ENCODE measurements around the gene VAV3. TPM values are rescaled to one million over a fixed set of nuclear protein-coding genes. Genes with fewer than 3 reads are reported as not detected.

Gene VAV3
- total RNA-seq, 1 donor from 2014 or later, result 0.12 TPM

DNA sequence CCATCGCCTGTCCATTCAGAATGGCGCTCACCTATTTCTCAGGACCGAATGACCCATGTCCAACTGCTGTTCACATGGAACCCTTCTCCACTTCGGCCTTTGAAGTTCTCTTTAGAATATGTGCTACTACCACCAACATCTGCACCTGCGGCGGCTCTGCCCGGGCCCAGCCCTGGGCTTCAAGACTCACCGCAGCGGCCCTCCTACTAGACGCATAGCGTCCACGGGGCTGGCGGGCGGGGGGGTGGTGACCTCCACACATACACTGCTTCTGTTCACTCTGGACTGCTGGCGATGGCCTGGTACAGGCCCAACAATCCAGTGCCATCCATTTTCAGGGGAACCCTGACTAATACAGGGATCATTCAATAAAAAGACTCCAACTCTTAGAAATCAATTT, 394.2 kb downstream of the VAV3 start:
- Mint-ChIP-seq H3K9me3 (ENCODE audit: low read depth) (peaks cover 6% of the 10 kb centered on the region), H3K4me1 (ENCODE audit: low read depth) (peaks cover 4% of the 10 kb centered on the region), H3K27ac (ENCODE audit: unreplicated experiment) (no peak overlapping the region), H3K36me3 (ENCODE audit: low read depth) (no peaks in the 10 kb centered on the region), H3K27me3 (ENCODE audit: low read depth) (no peaks in the 10 kb centered on the region), H3K4me3 (ENCODE audit: unreplicated experiment) (no peak overlapping the region)
- no peak for DNase-seq (ENCODE audit: low spot score)
- TF ChIP-seq, protein P1, sequence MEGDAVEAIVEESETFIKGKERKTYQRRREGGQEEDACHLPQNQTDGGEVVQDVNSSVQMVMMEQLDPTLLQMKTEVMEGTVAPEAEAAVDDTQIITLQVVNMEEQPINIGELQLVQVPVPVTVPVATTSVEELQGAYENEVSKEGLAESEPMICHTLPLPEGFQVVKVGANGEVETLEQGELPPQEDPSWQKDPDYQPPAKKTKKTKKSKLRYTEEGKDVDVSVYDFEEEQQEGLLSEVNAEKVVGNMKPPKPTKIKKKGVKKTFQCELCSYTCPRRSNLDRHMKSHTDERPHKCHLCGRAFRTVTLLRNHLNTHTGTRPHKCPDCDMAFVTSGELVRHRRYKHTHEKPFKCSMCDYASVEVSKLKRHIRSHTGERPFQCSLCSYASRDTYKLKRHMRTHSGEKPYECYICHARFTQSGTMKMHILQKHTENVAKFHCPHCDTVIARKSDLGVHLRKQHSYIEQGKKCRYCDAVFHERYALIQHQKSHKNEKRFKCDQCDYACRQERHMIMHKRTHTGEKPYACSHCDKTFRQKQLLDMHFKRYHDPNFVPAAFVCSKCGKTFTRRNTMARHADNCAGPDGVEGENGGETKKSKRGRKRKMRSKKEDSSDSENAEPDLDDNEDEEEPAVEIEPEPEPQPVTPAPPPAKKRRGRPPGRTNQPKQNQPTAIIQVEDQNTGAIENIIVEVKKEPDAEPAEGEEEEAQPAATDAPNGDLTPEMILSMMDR (IDR thresholded peaks at IDR 0.05), result no peak

DNA sequence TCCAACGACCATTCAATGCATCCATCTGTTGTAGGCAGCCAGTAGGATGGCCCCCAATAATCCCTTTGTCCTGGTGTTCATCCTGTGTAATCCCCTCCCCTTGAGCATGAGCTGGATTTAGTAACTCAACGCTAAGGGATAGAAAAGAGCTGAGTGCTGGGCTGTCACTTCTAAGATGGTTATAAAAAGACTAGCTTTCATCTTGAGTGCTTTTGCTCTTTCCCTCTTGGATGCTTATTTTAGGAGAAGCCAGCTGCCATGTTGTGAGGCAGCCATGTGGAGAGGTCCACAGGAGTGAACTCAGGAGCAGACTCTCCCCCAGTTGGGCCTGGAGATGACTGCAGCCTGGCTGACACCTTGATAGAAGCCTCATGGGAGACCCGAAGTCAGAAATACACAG, 401.5 kb downstream of the VAV3 start:
- no peaks in the 10 kb centered on the region for H3K36me3 Mint-ChIP-seq (ENCODE audit: low read depth)

DNA sequence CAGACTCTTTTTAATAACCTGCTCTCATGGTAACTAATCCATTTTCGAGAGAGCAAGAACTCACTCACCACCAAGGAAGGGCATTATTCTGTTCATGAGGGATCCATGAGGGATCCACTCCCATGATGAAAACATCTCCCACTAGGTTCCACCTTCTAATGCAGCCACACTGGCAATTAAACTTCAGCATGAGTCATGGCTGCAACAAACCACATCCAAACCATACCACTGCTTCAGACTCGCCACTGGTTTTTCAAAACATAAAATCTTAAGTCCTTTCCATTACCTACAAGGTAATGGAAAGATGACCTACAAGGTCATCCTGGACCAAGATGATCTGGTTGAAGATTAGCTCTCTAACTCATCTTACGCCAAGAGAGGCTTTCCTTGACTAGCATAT, 405.1 kb downstream of the VAV3 start:
- DNase-seq (ENCODE audit: low spot score), result no peak
- H3K27ac Mint-ChIP-seq (ENCODE audit: unreplicated experiment), result no peak overlapping the region
- no peaks in the 10 kb centered on the region for H3K27me3 Mint-ChIP-seq (ENCODE audit: low read depth)
- TF ChIP-seq, protein P1 (IDR thresholded peaks at IDR 0.05), result no peak
- H3K36me3 Mint-ChIP-seq (ENCODE audit: low read depth), result no peaks in the 10 kb centered on the region
- no peak overlapping the region for H3K4me3 Mint-ChIP-seq (ENCODE audit: unreplicated experiment)
- H3K9me3 Mint-ChIP-seq (ENCODE audit: low read depth), result peaks cover 4% of the 10 kb centered on the region
- no peaks in the 10 kb centered on the region for H3K4me1 Mint-ChIP-seq (ENCODE audit: low read depth)

More for the DNA sequence above, 401.5 kb downstream of the VAV3 start:
- Mint-ChIP-seq H3K27me3 (ENCODE audit: low read depth) (no peaks in the 10 kb centered on the region), H3K4me3 (ENCODE audit: unreplicated experiment) (no peak overlapping the region), H3K9me3 (ENCODE audit: low read depth) (peaks cover 4% of the 10 kb centered on the region), H3K4me1 (ENCODE audit: low read depth) (no peaks in the 10 kb centered on the region), H3K27ac (ENCODE audit: unreplicated experiment) (no peak overlapping the region)
- TF ChIP-seq, protein P1 (IDR thresholded peaks at IDR 0.05), result no peak
- no peak for DNase-seq (ENCODE audit: low spot score)

DNA sequence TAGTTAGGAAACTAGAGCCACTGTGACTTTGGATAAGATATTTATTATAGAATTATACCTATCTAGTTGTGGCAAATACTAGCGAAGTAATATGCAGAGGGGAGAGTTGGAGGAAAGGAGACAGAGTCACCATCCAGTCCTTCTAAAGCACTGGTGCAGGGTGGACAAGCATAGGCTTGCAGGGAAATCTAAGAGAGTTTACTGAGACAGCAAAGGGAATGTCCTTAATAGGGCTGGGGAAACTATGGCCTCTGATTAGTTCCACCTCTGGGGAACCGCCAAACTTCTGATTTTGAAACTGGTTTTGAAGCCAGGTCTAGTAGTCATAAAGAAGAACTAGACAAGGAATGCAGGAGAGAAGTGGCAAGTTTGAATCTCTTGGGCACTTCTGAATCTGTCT, 407.9 kb downstream of the VAV3 start:
- Mint-ChIP-seq H3K27me3 (ENCODE audit: low read depth) (no peaks in the 10 kb centered on the region), H3K36me3 (ENCODE audit: low read depth) (no peaks in the 10 kb centered on the region), H3K9me3 (ENCODE audit: low read depth) (no peaks in the 10 kb centered on the region), H3K27ac (ENCODE audit: unreplicated experiment) (no peak overlapping the region), H3K4me1 (ENCODE audit: low read depth) (no peaks in the 10 kb centered on the region), H3K4me3 (ENCODE audit: unreplicated experiment) (no peak overlapping the region)
- TF ChIP-seq, protein P1 (IDR thresholded peaks at IDR 0.05), result no peak
- DNase-seq (ENCODE audit: low spot score), result no peak

DNA sequence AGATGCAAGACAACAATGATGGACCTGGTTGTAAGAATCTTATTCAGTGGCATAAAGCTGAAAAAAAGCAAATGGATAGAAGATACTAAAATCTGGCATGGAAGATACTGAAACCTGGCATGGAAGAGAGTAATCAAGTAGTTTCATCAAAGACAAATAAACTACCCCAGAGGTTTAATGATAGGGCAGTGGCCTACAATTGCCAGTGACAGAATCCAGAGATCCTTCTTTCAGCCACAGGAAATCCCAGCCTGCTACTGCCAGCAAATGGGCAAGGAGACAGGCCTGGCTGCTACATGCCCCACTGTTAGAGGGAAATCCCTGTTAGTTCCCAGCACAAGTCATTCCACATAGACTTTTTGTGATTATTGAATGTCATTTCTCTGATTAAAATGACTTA, 409.4 kb downstream of the VAV3 start:
- H3K27me3 Mint-ChIP-seq (ENCODE audit: low read depth), result no peaks in the 10 kb centered on the region
- no peak overlapping the region for H3K27ac Mint-ChIP-seq (ENCODE audit: unreplicated experiment)
- DNase-seq (ENCODE audit: low spot score), result no peak
- no peaks in the 10 kb centered on the region for H3K4me1 Mint-ChIP-seq (ENCODE audit: low read depth)
- no peak overlapping the region for H3K4me3 Mint-ChIP-seq (ENCODE audit: unreplicated experiment)
- TF ChIP-seq, protein P1 (IDR thresholded peaks at IDR 0.05), result no peak
- H3K36me3 Mint-ChIP-seq (ENCODE audit: low read depth), result no peaks in the 10 kb centered on the region
- H3K9me3 Mint-ChIP-seq (ENCODE audit: low read depth), result no peaks in the 10 kb centered on the region
